ENCODE measurements around the gene PHF2. TPM values are rescaled to one million over a fixed set of nuclear protein-coding genes. Genes with fewer than 3 reads are reported as not detected.

Gene PHF2
- polyA plus RNA-seq, 1 of the 3 experiments (the other 2 are of a cell fraction), result 11.2 TPM

- no peak overlapping the region for H2AFZ ChIP-seq (ENCODE audit: low read depth)
- no peaks in the 10 kb centered on the region for H3K9me3 ChIP-seq
- H3K36me3 ChIP-seq (replicated peaks in 1 of 2; ENCODE audit: control insufficient read depth in 1 of 2, insufficient read depth in 2 of 2, low read length in 1 of 2), result peaks cover 13% of the 10 kb centered on the region in 2 experiments
- no peak for TF ChIP-seq EP300 (IDR thresholded peaks at IDR 0.05; ENCODE audit: borderline replicate concordance in 1 of 2, low read depth in 1 of 2, low read length in 1 of 2)
- no peak for TF ChIP-seq FOSL2 (IDR thresholded peaks at IDR 0.05; ENCODE audit: borderline replicate concordance, low read depth)
- TF ChIP-seq REST (IDR thresholded peaks at IDR 0.05; ENCODE audit: low read depth, low read length), result no peak
- no peak for TF ChIP-seq USF2 (IDR thresholded peaks at IDR 0.05; ENCODE audit: borderline replicate concordance, low read depth, low read length)
- no peak for TF ChIP-seq MXI1 (IDR thresholded peaks at IDR 0.05; ENCODE audit: low read depth, low read length)
- no peak for TF ChIP-seq CTCF (IDR thresholded peaks at IDR 0.05)
- no peak for TF ChIP-seq TEAD4 (IDR thresholded peaks at IDR 0.05; ENCODE audit: borderline replicate concordance, insufficient read depth)
- TF ChIP-seq RXRA (IDR thresholded peaks at IDR 0.05; ENCODE audit: borderline replicate concordance, low read depth), result no peak
- no peak for TF ChIP-seq FOXM1 (IDR thresholded peaks at IDR 0.05; ENCODE audit: low read depth)
- H3K79me2 ChIP-seq (ENCODE audit: insufficient read depth), result no peaks in the 10 kb centered on the region
- H3K27ac ChIP-seq (ENCODE audit: low read depth in 2 of 2, low read length in 1 of 2), result no peak overlapping the region
- ChIA-PET CTCF (interaction anchor here (1.0 kb wide), 1 partner anchor 317 kb away, joined by 3 read pairs; no protein-coding TSS in a partner anchor), POLR2A (no interaction called here)
- no peaks in the 10 kb centered on the region for H3K27me3 ChIP-seq (ENCODE audit: insufficient read depth)
- no peaks in the 10 kb centered on the region; a peak in 2 of 4 replicates for H3K4me1 ChIP-seq (ENCODE audit: control insufficient read depth in 1 of 2, insufficient read depth in 2 of 2, low read depth in 1 of 2, low read length in 1 of 2)
- 97% methylated on average over 15 of the region's 28 CpGs for WGBS (ENCODE audit: low lambda C conversion rate)
- no peak for DNase-seq
- no peaks in the 10 kb centered on the region for H3K9me2 ChIP-seq
- no peaks in the 10 kb centered on the region for H4K20me1 ChIP-seq (ENCODE audit: insufficient read depth)
- H3K9ac ChIP-seq, result no peak overlapping the region
- H3F3A ChIP-seq (replicated peaks; ENCODE audit: insufficient read depth), result no peaks in the 10 kb centered on the region
- no peak overlapping the region for H3K4me3 ChIP-seq (ENCODE audit: low read depth in 2 of 2, low read length in 1 of 2)
- H3K4me2 ChIP-seq, result no peak overlapping the region
Measured at GRCh38 chr9:93645149-93645889, 68.9 kb downstream of the PHF2 start.

All from SK-N-SH (cell line).